ENCODE results near the gene GLDC.

Gene GLDC

GRCh38 chr9:6600426-6600825, 45.1 kb downstream of the GLDC start:
- Histone ChIP-seq H3K36me3 (ENCODE audit: control insufficient read depth in 1 of 2, insufficient read depth in 2 of 2, low read length in 2 of 2) (no peaks in the 10 kb centered on the region), H3K27ac (ENCODE audit: low read depth, low read length) (no peak overlapping the region), H3K9me3 (ENCODE audit: control insufficient read depth in 1 of 2, low read length in 2 of 2) (no peaks in the 10 kb centered on the region), H3K4me1 (ENCODE audit: control insufficient read depth in 1 of 2, insufficient read depth in 2 of 2, low read length in 2 of 2) (no peaks in the 10 kb centered on the region), H3K9ac (ENCODE audit: low read depth in 1 of 2, low read length in 2 of 2) (no peak overlapping the region), H3K4me3 (ENCODE audit: low read depth in 1 of 2, low read length in 2 of 2) (no peak overlapping the region), H3K27me3 (ENCODE audit: control insufficient read depth in 1 of 2, insufficient read depth in 2 of 2, low read length in 2 of 2) (no peaks in the 10 kb centered on the region)

DNA sequence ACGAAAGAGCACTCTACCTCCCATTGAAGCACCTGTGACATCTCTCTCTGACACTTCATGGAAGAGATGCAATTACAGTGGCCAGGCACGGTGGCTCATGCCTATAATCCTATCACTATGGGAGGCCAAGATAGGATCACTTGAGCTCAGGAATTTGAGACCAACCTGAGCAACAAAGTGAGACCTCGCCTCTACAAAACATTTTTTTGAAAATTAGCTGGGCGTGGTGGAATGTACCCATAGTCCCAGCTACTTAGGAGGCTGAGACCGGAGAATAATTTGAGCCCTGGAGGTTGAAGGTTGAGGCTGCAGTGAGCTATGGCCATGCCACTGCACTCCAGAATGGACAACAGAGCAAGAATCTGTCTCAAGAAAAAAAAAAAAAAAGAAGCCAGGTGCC, 45.5 kb downstream of the GLDC start:
- no peak overlapping the region for H3K4me3 ChIP-seq (ENCODE audit: low read depth in 1 of 2, low read length in 2 of 2)
- no peaks in the 10 kb centered on the region for H3K9me3 ChIP-seq (ENCODE audit: control insufficient read depth in 1 of 2, low read length in 2 of 2)
- H3K27me3 ChIP-seq (ENCODE audit: control insufficient read depth in 1 of 2, insufficient read depth in 2 of 2, low read length in 2 of 2) = no peaks in the 10 kb centered on the region
- no peak overlapping the region for H3K9ac ChIP-seq (ENCODE audit: low read depth in 1 of 2, low read length in 2 of 2)
- no peaks in the 10 kb centered on the region for H3K4me1 ChIP-seq (ENCODE audit: control insufficient read depth in 1 of 2, insufficient read depth in 2 of 2, low read length in 2 of 2)
- H3K36me3 ChIP-seq (ENCODE audit: control insufficient read depth in 1 of 2, insufficient read depth in 2 of 2, low read length in 2 of 2) = no peaks in the 10 kb centered on the region
- no peak overlapping the region for H3K27ac ChIP-seq (ENCODE audit: low read depth, low read length)

DNA sequence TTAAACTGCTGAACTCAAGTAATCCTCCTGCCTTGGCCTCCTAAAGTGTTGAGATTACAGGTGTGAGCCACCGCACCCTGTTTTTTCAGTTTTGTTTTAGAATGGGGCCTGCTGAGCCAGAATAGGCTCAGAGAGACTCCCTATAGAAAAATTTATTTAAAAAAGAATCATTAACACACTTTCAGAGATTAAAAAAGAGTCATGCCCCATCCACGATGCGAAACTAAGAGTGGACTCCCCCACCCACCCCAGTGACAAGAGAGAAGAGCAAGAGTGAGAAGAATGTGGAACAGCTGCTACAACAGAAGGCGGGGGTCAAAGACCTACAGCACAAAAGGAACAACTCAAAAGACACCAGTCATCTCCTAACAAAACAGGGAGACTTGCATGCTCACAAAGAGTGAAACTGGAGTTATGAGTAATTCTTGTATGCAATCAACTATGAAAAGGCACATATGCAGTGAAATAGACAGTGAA, 47.2 kb downstream of the GLDC start:
- no peak overlapping the region for H3K27ac ChIP-seq (ENCODE audit: low read depth, low read length)
- H3K36me3 ChIP-seq (ENCODE audit: control insufficient read depth in 1 of 2, insufficient read depth in 2 of 2, low read length in 2 of 2) = no peaks in the 10 kb centered on the region
- no peaks in the 10 kb centered on the region for H3K9me3 ChIP-seq (ENCODE audit: control insufficient read depth in 1 of 2, low read length in 2 of 2)
- H3K4me1 ChIP-seq (ENCODE audit: control insufficient read depth in 1 of 2, insufficient read depth in 2 of 2, low read length in 2 of 2) = no peaks in the 10 kb centered on the region
- no peak overlapping the region for H3K4me3 ChIP-seq (ENCODE audit: low read depth in 1 of 2, low read length in 2 of 2)
- no peaks in the 10 kb centered on the region for H3K27me3 ChIP-seq (ENCODE audit: control insufficient read depth in 1 of 2, insufficient read depth in 2 of 2, low read length in 2 of 2)
- no peak overlapping the region for H3K9ac ChIP-seq (ENCODE audit: low read depth in 1 of 2, low read length in 2 of 2)

DNA sequence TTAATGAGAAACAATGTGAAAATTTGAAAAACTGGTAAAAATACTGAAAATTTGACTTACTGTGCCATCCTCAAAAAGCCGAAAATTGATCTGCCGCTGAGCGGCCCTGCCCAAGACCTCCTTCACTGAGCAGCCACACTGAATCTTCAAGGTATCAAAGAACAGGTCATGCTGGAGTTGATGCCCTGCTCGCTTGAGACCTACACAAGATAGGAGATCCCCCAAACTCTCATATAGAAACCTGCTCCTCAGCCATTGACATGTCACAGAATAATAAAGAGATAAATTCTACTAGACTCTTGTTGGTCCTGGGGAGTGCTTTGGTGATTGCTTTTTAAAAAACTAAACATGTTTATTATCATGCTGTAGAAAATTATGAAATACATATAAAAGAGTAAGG, 52.7 kb downstream of the GLDC start:
- Histone ChIP-seq H3K27me3 (ENCODE audit: control insufficient read depth in 1 of 2, insufficient read depth in 2 of 2, low read length in 2 of 2) (no peaks in the 10 kb centered on the region), H3K4me1 (ENCODE audit: control insufficient read depth in 1 of 2, insufficient read depth in 2 of 2, low read length in 2 of 2) (no peaks in the 10 kb centered on the region), H3K27ac (ENCODE audit: low read depth, low read length) (no peak overlapping the region), H3K9ac (ENCODE audit: low read depth in 1 of 2, low read length in 2 of 2) (no peak overlapping the region), H3K4me3 (ENCODE audit: low read depth in 1 of 2, low read length in 2 of 2) (no peak overlapping the region), H3K36me3 (ENCODE audit: control insufficient read depth in 1 of 2, insufficient read depth in 2 of 2, low read length in 2 of 2) (no peaks in the 10 kb centered on the region), H3K9me3 (ENCODE audit: control insufficient read depth in 1 of 2, low read length in 2 of 2) (no peaks in the 10 kb centered on the region)

DNA sequence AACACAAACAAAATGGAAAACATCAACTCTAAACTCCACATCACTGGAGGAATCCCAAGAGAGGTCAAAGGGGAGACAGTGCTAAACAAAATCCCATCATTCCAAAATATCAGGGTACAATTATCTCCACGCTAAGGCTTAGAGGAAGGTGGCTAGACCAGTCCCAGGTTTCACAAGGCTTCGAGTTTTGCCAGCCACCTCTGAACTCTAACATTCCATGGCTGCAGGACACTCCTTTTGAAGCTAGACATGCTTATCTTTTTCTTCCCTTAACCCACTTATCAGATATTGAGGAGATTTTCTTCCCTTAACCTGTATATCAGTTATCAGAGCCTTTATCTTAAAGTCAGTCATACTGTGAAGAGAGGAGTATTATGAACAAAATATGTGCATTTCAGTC, 53.3 kb downstream of the GLDC start:
- Histone ChIP-seq H3K27me3 (ENCODE audit: control insufficient read depth in 1 of 2, insufficient read depth in 2 of 2, low read length in 2 of 2) (no peaks in the 10 kb centered on the region), H3K9me3 (ENCODE audit: control insufficient read depth in 1 of 2, low read length in 2 of 2) (no peaks in the 10 kb centered on the region), H3K36me3 (ENCODE audit: control insufficient read depth in 1 of 2, insufficient read depth in 2 of 2, low read length in 2 of 2) (no peaks in the 10 kb centered on the region), H3K4me1 (ENCODE audit: control insufficient read depth in 1 of 2, insufficient read depth in 2 of 2, low read length in 2 of 2) (no peaks in the 10 kb centered on the region), H3K27ac (ENCODE audit: low read depth, low read length) (no peak overlapping the region), H3K4me3 (ENCODE audit: low read depth in 1 of 2, low read length in 2 of 2) (no peak overlapping the region), H3K9ac (ENCODE audit: low read depth in 1 of 2, low read length in 2 of 2) (no peak overlapping the region)

DNA sequence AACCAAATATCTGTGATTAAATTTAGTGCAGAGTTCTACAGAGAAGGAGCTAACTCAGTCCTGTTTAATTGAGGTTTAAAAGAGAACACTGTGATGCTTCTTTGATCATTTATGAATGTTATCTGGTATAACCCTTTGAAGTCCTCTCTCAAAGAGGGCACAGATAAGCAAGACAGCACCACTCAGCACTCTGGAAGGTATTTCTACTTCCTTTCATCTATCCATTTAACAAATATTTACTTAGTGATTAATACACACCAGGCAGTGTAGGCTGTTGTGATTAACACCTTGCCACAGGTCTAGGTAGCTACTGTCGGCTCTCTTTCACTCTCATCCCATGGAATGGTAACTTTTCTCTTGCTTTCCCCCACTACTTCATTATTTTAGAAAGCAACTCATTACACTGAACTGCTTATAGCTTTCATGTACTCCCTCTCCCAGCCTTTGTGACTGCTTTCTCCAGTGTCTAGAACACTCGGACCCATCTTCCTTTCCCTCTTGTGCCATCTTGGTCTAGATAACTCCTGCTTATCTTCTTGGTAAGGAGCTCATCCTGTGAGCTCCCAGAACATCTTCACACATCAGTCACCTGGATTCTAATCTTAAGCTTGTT, 54.7 kb downstream of the GLDC start:
- Histone ChIP-seq H3K9me3 (ENCODE audit: control insufficient read depth in 1 of 2, low read length in 2 of 2) (no peaks in the 10 kb centered on the region), H3K36me3 (ENCODE audit: control insufficient read depth in 1 of 2, insufficient read depth in 2 of 2, low read length in 2 of 2) (no peaks in the 10 kb centered on the region), H3K27ac (ENCODE audit: low read depth, low read length) (no peak overlapping the region), H3K27me3 (ENCODE audit: control insufficient read depth in 1 of 2, insufficient read depth in 2 of 2, low read length in 2 of 2) (no peaks in the 10 kb centered on the region), H3K4me1 (ENCODE audit: control insufficient read depth in 1 of 2, insufficient read depth in 2 of 2, low read length in 2 of 2) (no peaks in the 10 kb centered on the region), H3K9ac (ENCODE audit: low read depth in 1 of 2, low read length in 2 of 2) (no peak overlapping the region), H3K4me3 (ENCODE audit: low read depth in 1 of 2, low read length in 2 of 2) (no peak overlapping the region)

DNA sequence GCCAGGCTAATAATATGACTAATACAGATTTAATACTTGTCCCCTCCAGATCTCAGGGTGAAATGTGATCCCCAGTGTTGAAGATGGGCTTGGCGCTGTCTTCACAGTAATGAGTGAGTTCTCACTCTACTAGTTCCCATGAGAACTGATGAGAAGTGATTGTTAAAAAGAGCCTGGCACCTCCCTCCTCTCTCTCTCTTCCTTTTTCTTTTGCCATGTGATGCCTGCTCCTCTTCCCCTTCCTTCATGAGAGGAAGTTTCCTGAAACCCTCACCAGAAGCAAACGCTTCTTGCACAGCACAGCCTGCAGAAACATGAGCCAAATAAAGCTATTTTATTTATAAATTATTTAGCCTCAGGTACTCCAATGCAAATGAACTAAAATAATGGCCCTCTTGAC, 55.2 kb downstream of the GLDC start:
- Histone ChIP-seq H3K27me3 (ENCODE audit: control insufficient read depth in 1 of 2, insufficient read depth in 2 of 2, low read length in 2 of 2) (no peaks in the 10 kb centered on the region), H3K36me3 (ENCODE audit: control insufficient read depth in 1 of 2, insufficient read depth in 2 of 2, low read length in 2 of 2) (no peaks in the 10 kb centered on the region)

GRCh38 chr9:6584881-6585597, 60.5 kb downstream of the GLDC start:
- H3K27ac ChIP-seq (ENCODE audit: low read depth, low read length) = no peak overlapping the region
- no peaks in the 10 kb centered on the region for H3K36me3 ChIP-seq (ENCODE audit: control insufficient read depth in 1 of 2, insufficient read depth in 2 of 2, low read length in 2 of 2)
- no peaks in the 10 kb centered on the region for H3K9me3 ChIP-seq (ENCODE audit: control insufficient read depth in 1 of 2, low read length in 2 of 2)
- no peaks in the 10 kb centered on the region for H3K27me3 ChIP-seq (ENCODE audit: control insufficient read depth in 1 of 2, insufficient read depth in 2 of 2, low read length in 2 of 2)
- H3K4me3 ChIP-seq (ENCODE audit: low read depth in 1 of 2, low read length in 2 of 2) = no peak overlapping the region
- no peak overlapping the region for H3K9ac ChIP-seq (ENCODE audit: low read depth in 1 of 2, low read length in 2 of 2)
- H3K4me1 ChIP-seq (ENCODE audit: control insufficient read depth in 1 of 2, insufficient read depth in 2 of 2, low read length in 2 of 2) = no peaks in the 10 kb centered on the region

More for the DNA sequence above, 55.2 kb downstream of the GLDC start:
- no peak overlapping the region for H3K27ac ChIP-seq (ENCODE audit: low read depth, low read length)
- no peaks in the 10 kb centered on the region for H3K9me3 ChIP-seq (ENCODE audit: control insufficient read depth in 1 of 2, low read length in 2 of 2)
- no peak overlapping the region for H3K4me3 ChIP-seq (ENCODE audit: low read depth in 1 of 2, low read length in 2 of 2)
- H3K9ac ChIP-seq (ENCODE audit: low read depth in 1 of 2, low read length in 2 of 2) = no peak overlapping the region
- H3K4me1 ChIP-seq (ENCODE audit: control insufficient read depth in 1 of 2, insufficient read depth in 2 of 2, low read length in 2 of 2) = no peaks in the 10 kb centered on the region

DNA sequence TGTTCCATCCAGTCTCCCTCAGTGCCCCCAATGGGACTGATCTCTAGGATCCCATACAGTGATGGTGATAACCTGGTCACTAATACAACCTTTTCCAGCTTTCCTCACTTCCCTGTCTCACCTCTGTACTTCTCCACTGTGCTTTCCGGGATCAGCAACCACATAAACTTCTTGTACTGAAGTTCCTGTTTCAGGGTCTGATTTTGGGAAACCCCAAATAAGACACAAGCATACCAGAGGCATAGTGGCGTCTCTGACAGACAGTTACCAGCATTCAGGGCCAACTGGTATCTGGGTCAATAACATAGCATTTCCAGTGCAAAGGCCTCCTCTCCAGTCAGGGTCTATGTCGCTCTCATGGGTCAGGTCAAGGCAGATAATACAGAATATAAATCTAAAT, 64.3 kb downstream of the GLDC start:
- H3K9me3 ChIP-seq (ENCODE audit: control insufficient read depth in 1 of 2, low read length in 2 of 2) = no peaks in the 10 kb centered on the region

DNA sequence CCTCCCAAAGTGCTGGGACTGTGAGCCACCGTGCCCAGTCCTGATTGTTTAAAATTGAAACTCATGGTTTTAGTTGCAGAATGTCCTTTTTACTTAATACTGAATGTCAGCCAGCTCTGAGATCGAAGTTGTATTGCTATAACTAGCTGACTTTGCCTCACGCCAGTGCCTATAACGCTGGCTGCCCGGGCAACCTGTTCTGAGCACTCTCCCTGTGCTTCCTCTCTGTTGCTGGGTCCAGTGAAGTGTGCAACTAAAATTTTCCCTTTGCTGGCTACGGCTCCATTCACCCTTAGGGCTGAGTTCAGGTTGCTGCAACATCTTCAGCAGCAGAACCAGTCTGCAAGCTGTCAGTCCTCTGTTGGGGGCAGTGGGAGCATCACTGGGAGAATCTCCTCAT, 65.9 kb downstream of the GLDC start:
- no peaks in the 10 kb centered on the region for H3K9me3 ChIP-seq (ENCODE audit: control insufficient read depth in 1 of 2, low read length in 2 of 2)
- H3K4me3 ChIP-seq (ENCODE audit: low read depth in 1 of 2, low read length in 2 of 2) = no peak overlapping the region
- no peaks in the 10 kb centered on the region for H3K4me1 ChIP-seq (ENCODE audit: control insufficient read depth in 1 of 2, insufficient read depth in 2 of 2, low read length in 2 of 2)
- no peaks in the 10 kb centered on the region for H3K27me3 ChIP-seq (ENCODE audit: control insufficient read depth in 1 of 2, insufficient read depth in 2 of 2, low read length in 2 of 2)
- no peak overlapping the region for H3K9ac ChIP-seq (ENCODE audit: low read depth in 1 of 2, low read length in 2 of 2)
- H3K36me3 ChIP-seq (ENCODE audit: control insufficient read depth in 1 of 2, insufficient read depth in 2 of 2, low read length in 2 of 2) = no peaks in the 10 kb centered on the region
- no peak overlapping the region for H3K27ac ChIP-seq (ENCODE audit: low read depth, low read length)

More for the DNA sequence above, 64.3 kb downstream of the GLDC start:
- no peaks in the 10 kb centered on the region for H3K36me3 ChIP-seq (ENCODE audit: control insufficient read depth in 1 of 2, insufficient read depth in 2 of 2, low read length in 2 of 2)
- H3K4me3 ChIP-seq (ENCODE audit: low read depth in 1 of 2, low read length in 2 of 2) = no peak overlapping the region
- no peak overlapping the region for H3K9ac ChIP-seq (ENCODE audit: low read depth in 1 of 2, low read length in 2 of 2)
- no peaks in the 10 kb centered on the region for H3K27me3 ChIP-seq (ENCODE audit: control insufficient read depth in 1 of 2, insufficient read depth in 2 of 2, low read length in 2 of 2)
- H3K4me1 ChIP-seq (ENCODE audit: control insufficient read depth in 1 of 2, insufficient read depth in 2 of 2, low read length in 2 of 2) = no peaks in the 10 kb centered on the region
- H3K27ac ChIP-seq (ENCODE audit: low read depth, low read length) = no peak overlapping the region
